SK-N-SH (cell line): ENCODE results near the gene KCNC3. TPM values are rescaled to one million over a fixed set of nuclear protein-coding genes. Genes with fewer than 3 reads are reported as not detected.

ENCODE experiments used
- CTCF ChIA-PET: fragments of 300-600, 350-600 bp; formaldehyde crosslinking; extraction: SDS; loops from one replicate; lab custom pipeline; 2021; lab: Yijun Ruan, JAX
- POLR2A ChIA-PET: fragments of 350-600 bp; sonication (Branson Sonifier 250); formaldehyde crosslinking; extraction: SDS; loops from one replicate; lab custom pipeline; 2020; ENCODE audit warnings: antibody characterized with exemption, inconsistent platforms; lab: Yijun Ruan, JAX
- DNase-seq: peaks from one replicate; pipeline ENCODE4 v3.0.0; 2012
- H2AFZ ChIP-seq: fragments of 200-600 bp; sonication (generic); 2 replicates; pipeline ENCODE4 v1.8.1; 2016; ENCODE audit warnings: antibody characterized with exemption, mild to moderate bottlenecking, low read depth
- H3F3A ChIP-seq: fragments of 200-600 bp; sonication (generic); replicated peaks from 2 replicates; pipeline ENCODE3; 2016; ENCODE audit warnings: antibody characterized with exemption, mild to moderate bottlenecking; ENCODE audit not compliant: insufficient read depth
- H3K27ac ChIP-seq, 2 experiments: fragments of 200-500 bp in 1 of 2; fragments of 200-600 bp in 1 of 2; sonication (Bioruptor generic) in 1 of 2; sonication (generic), shearing (Covaris generic) in 1 of 2; 2 replicates each; pipeline versions ENCODE4 v1.5.1 to v1.6.1; 2014 to 2016; ENCODE audit warnings: low read depth in 2 of 2, inconsistent platforms in 1 of 2, low read length in 1 of 2, mild to moderate bottlenecking in 1 of 2, mixed read lengths in 1 of 2
- H3K27me3 ChIP-seq: fragments of 200-600 bp; sonication (generic), shearing (Covaris generic); 2 replicates; pipeline ENCODE4 v1.6.1; 2016; ENCODE audit warnings: mixed run types; ENCODE audit not compliant: insufficient read depth
- H3K36me3 ChIP-seq, 2 experiments: fragments of 200-500 bp in 1 of 2; fragments of 200-600 bp in 1 of 2; sonication (Bioruptor generic) in 1 of 2; sonication (generic) in 1 of 2; replicated peaks in 1 of 2; 2 replicates each; pipeline versions ENCODE3 to v1.5.1; 2014 to 2016; ENCODE audit warnings: low read length in 1 of 2, mild to moderate bottlenecking in 1 of 2; ENCODE audit not compliant: insufficient read depth in 2 of 2, control insufficient read depth in 1 of 2
- H3K4me1 ChIP-seq, 2 experiments: fragments of 200-500 bp in 1 of 2; fragments of 200-600 bp in 1 of 2; sonication (Bioruptor generic) in 1 of 2; sonication (generic), shearing (Covaris generic) in 1 of 2; 2 replicates each; pipeline versions ENCODE4 v1.5.1 to v1.6.1; 2014 to 2016; ENCODE audit warnings: low read depth in 1 of 2, low read length in 1 of 2, mixed run types in 1 of 2; ENCODE audit not compliant: insufficient read depth in 2 of 2, control insufficient read depth in 1 of 2
- H3K4me2 ChIP-seq: fragments of 200-600 bp; sonication (generic), shearing (Covaris generic); 2 replicates; pipeline ENCODE4 v1.6.1; 2017; ENCODE audit warnings: mixed run types
- H3K4me3 ChIP-seq, 2 experiments: fragments of 200-500 bp in 1 of 2; fragments of 200-600 bp in 1 of 2; sonication (Bioruptor generic) in 1 of 2; sonication (generic), shearing (Covaris generic) in 1 of 2; 2 replicates each; pipeline versions ENCODE4 v1.5.1 to v1.8.1; 2014 to 2016; ENCODE audit warnings: low read depth in 2 of 2, inconsistent platforms in 1 of 2, low read length in 1 of 2, mild to moderate bottlenecking in 1 of 2, mixed read lengths in 1 of 2, moderate library complexity in 1 of 2
- H3K79me2 ChIP-seq: fragments of 200-600 bp; sonication (generic); 2 replicates; pipeline ENCODE4 v1.8.1; 2017; ENCODE audit warnings: mild to moderate bottlenecking; ENCODE audit not compliant: insufficient read depth
- H3K9ac ChIP-seq: fragments of 200-600 bp; sonication (generic); 2 replicates; pipeline ENCODE4 v1.6.1; 2017; ENCODE audit warnings: mixed run types
- H3K9me2 ChIP-seq: fragments of 200-600 bp; sonication (generic); 2 replicates; pipeline ENCODE4 v1.6.1; 2017; ENCODE audit warnings: mixed run types
- H3K9me3 ChIP-seq: fragments of 200-600 bp; sonication (generic); 2 replicates; pipeline ENCODE4 v1.6.1; 2017; ENCODE audit warnings: mixed run types, mild to moderate bottlenecking, moderate library complexity
- H4K20me1 ChIP-seq: fragments of 200-600 bp; sonication (generic); 2 replicates; pipeline ENCODE4 v1.6.1; 2017; ENCODE audit warnings: mild to moderate bottlenecking, mixed run types; ENCODE audit not compliant: insufficient read depth
- FOXJ3 ChIP-seq: sonication (generic); formaldehyde crosslinking; IDR thresholded peaks from 2 replicates; pipeline ENCODE4 v1.5.1; 2020; ENCODE audit warnings: mild to moderate bottlenecking, missing genetic modification reagents
- FOXM1 ChIP-seq: IDR thresholded peaks from 2 replicates; pipeline ENCODE4 v1.4.0; 2012; ENCODE audit warnings: low read depth, mild to moderate bottlenecking
- GABPA ChIP-seq: IDR thresholded peaks from 2 replicates; pipeline ENCODE4 v1.4.0; 2012; ENCODE audit warnings: low read depth, mild to moderate bottlenecking
- MAX ChIP-seq: IDR thresholded peaks from 2 replicates; pipeline ENCODE4 v1.4.0; 2012; ENCODE audit warnings: low read depth
- NRF1 ChIP-seq: IDR thresholded peaks from 2 replicates; pipeline ENCODE4 v1.6.1; 2012; ENCODE audit warnings: low read depth, mild to moderate bottlenecking, low read length
- RAD21 ChIP-seq: IDR thresholded peaks from 2 replicates; pipeline ENCODE4 v1.6.1; 2012; ENCODE audit warnings: mild to moderate bottlenecking, low read length
- RXRA ChIP-seq: IDR thresholded peaks from 2 replicates; pipeline ENCODE4 v1.4.0; 2012; ENCODE audit warnings: low read depth, mild to moderate bottlenecking, borderline replicate concordance
- SIN3A ChIP-seq: IDR thresholded peaks from 2 replicates; pipeline ENCODE4 v1.6.1; 2012; ENCODE audit warnings: low read depth, mild to moderate bottlenecking, low read length, moderate library complexity, borderline replicate concordance
- TCF12 ChIP-seq: IDR thresholded peaks from 2 replicates; pipeline ENCODE4 v1.4.0; 2012
- TEAD4 ChIP-seq: IDR thresholded peaks from 2 replicates; pipeline ENCODE4 v1.4.0; 2012; ENCODE audit warnings: mild to moderate bottlenecking, borderline replicate concordance; ENCODE audit not compliant: insufficient read depth
- USF2 ChIP-seq: fragments of 150-350 bp; IDR thresholded peaks from 2 replicates; pipeline ENCODE4 v1.6.1; 2017; ENCODE audit warnings: antibody characterized with exemption, low read length, low read depth, borderline replicate concordance
- YY1 ChIP-seq: IDR thresholded peaks from 2 replicates; pipeline ENCODE4 v1.4.0; 2012; ENCODE audit warnings: low read depth, mild to moderate bottlenecking
- WGBS: methylation state at CpG from one replicate; pipeline ENCODE4 v1.1.6; 2017; ENCODE audit warnings: low lambda C conversion rate; 5-methylcytosine and 5-hydroxymethylcytosine counted together
- polyA plus RNA-seq, 3 experiments: library from polyadenylated mRNA; depleted of rRNA; stranded (reverse); fragments of >200 nt; gene quantifications; 2 replicates each; pipeline ENCODE4 v1.2.3, GENCODE V29; 2012
- TF ChIP-seq, protein P1 (sequence below): fragments of 150-350 bp; IDR thresholded peaks from 2 replicates; pipeline ENCODE4 v1.6.1; 2016; ENCODE audit warnings: mild to moderate bottlenecking, low read depth, low read length
- TF ChIP-seq, protein P2 (sequence below): IDR thresholded peaks from 2 replicates; pipeline ENCODE4 v1.4.0; 2012; ENCODE audit warnings: low read depth, borderline replicate concordance

The KCNC3 gene
- polyA plus RNA-seq, 1 of the 3 experiments (the other 2 are of a cell fraction) = 0.30 TPM

DNA sequence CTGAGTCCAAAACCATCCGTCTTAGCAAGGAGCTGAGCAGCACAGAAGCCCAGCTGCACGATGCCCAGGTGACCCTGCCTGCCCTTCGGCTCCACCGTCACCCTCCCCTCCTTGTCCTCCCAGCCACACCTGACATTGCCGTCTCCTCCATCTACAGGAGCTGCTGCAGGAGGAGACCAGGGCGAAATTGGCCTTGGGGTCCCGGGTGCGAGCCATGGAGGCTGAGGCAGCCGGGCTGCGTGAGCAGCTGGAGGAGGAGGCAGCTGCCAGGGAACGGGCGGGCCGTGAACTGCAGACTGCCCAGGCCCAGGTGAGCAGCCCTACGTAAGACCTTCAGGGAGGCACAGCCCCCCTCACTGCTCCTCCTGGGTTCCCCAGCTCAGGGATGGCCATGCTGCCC lies 49.1 kb downstream of the KCNC3 start:
- Histone ChIP-seq H3K4me3 (no peak overlapping the region), H3K27ac (no peak overlapping the region), H3K27me3 (peaks cover 74% of the 10 kb centered on the region), H2AFZ (no peak overlapping the region), H3F3A (no peaks in the 10 kb centered on the region), H3K36me3 (no peaks in the 10 kb centered on the region), H3K9ac (no peak overlapping the region), H3K4me1 (no peaks in the 10 kb centered on the region), H3K4me2 (no peak overlapping the region), H3K9me2 (no peaks in the 10 kb centered on the region), H3K9me3 (no peaks in the 10 kb centered on the region), H4K20me1 (no peaks in the 10 kb centered on the region), H3K79me2 (no peaks in the 10 kb centered on the region)
- POLR2A ChIA-PET = no interaction called here
- WGBS = 29% methylated on average over 13 of the region's 14 CpGs
- CTCF ChIA-PET = interaction anchor here (0.8 to 1.4 kb wide), 3 partner anchors 21 to 48 kb away, joined by 3 read pairs; no protein-coding TSS in a partner anchor
- no peak for TF ChIP-seq RAD21
- no peak for TF ChIP-seq TCF12
- no peak for TF ChIP-seq SIN3A
- no peak for TF ChIP-seq FOXM1
- DNase-seq = no peak

GRCh38 chr19:50277966-50278580 lies 51.1 kb downstream of the KCNC3 start:
- Histone ChIP-seq H3K36me3 (no peaks in the 10 kb centered on the region), H2AFZ (no peak overlapping the region), H3K4me2 (no peak overlapping the region), H3K9me3 (no peaks in the 10 kb centered on the region), H4K20me1 (no peaks in the 10 kb centered on the region), H3K9me2 (no peaks in the 10 kb centered on the region), H3K4me3 (no peak overlapping the region), H3K9ac (no peak overlapping the region), H3F3A (no peaks in the 10 kb centered on the region), H3K27ac (no peak overlapping the region), H3K4me1 (no peaks in the 10 kb centered on the region), H3K27me3 (peaks cover 86% of the 10 kb centered on the region), H3K79me2 (no peaks in the 10 kb centered on the region)
- DNase-seq = no peak
- TF ChIP-seq TEAD4 = no peak
- CTCF ChIA-PET = interaction anchor here (1.0 to 1.3 kb wide), 2 partner anchors 26 kb away, joined by 4 to 5 read pairs; no protein-coding TSS in a partner anchor
- POLR2A ChIA-PET = no interaction called here
- WGBS = 20% methylated on average over 14 of the region's 14 CpGs

DNA sequence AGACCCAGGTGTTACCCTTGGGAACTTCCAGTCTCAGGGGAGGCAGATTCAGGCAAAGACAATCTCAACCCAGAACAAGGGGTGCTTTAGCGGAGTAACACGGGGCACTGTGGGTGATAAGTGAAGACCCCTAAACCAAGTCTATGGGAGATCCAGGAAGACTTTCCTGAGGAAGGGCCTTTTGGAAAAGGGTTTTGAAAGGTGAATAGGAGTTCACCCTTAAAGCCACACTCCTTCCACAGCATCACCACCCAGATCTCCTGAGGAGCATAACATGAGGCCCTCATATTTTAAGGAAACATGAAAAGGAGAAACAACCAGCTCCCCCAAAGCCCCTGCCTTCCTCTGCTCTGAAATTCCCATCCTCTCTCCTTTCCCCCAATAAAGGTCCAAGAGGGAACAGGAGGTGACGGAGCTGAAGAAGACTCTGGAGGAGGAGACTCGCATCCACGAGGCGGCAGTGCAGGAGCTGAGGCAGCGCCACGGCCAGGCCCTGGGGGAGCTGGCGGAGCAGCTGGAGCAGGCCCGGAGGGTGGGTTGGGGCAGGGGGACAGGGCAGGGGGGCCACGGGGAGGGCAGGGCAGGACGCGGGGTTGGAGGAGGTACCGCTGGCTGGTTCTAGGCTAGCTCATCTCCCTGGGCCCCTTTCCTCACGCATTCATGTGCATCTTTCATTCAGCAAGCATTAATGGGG lies 52.7 kb downstream of the KCNC3 start:
- H3K36me3 ChIP-seq = no peaks in the 10 kb centered on the region
- H3K9me2 ChIP-seq = no peaks in the 10 kb centered on the region
- no peak overlapping the region for H3K9ac ChIP-seq
- peaks cover 88% of the 10 kb centered on the region for H3K27me3 ChIP-seq
- POLR2A ChIA-PET = no interaction called here
- WGBS = 32% methylated on average over 15 of the region's 15 CpGs
- H3K4me3 ChIP-seq = no peak overlapping the region
- H3F3A ChIP-seq = no peaks in the 10 kb centered on the region
- H3K4me1 ChIP-seq = no peaks in the 10 kb centered on the region
- CTCF ChIA-PET = interaction anchor here (0.9 to 1.2 kb wide), 3 partner anchors 18 to 39 kb away, joined by 3 to 5 read pairs (median 4); no protein-coding TSS in a partner anchor
- no peak overlapping the region for H2AFZ ChIP-seq
- H3K27ac ChIP-seq = no peak overlapping the region
- no peaks in the 10 kb centered on the region for H4K20me1 ChIP-seq
- H3K79me2 ChIP-seq = no peaks in the 10 kb centered on the region
- DNase-seq = no peak
- no peak overlapping the region for H3K4me2 ChIP-seq
- H3K9me3 ChIP-seq = no peaks in the 10 kb centered on the region
- TF ChIP-seq YY1 (no peak), FOXJ3 (CRISPR knock-in tag) (no peak), RXRA (no peak), GABPA (no peak), NRF1 (no peak), USF2 (no peak), TCF12 (no peak), MAX (no peak)
- TF ChIP-seq, protein P1, sequence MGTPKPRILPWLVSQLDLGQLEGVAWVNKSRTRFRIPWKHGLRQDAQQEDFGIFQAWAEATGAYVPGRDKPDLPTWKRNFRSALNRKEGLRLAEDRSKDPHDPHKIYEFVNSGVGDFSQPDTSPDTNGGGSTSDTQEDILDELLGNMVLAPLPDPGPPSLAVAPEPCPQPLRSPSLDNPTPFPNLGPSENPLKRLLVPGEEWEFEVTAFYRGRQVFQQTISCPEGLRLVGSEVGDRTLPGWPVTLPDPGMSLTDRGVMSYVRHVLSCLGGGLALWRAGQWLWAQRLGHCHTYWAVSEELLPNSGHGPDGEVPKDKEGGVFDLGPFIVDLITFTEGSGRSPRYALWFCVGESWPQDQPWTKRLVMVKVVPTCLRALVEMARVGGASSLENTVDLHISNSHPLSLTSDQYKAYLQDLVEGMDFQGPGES = no peak
- TF ChIP-seq, protein P2, sequence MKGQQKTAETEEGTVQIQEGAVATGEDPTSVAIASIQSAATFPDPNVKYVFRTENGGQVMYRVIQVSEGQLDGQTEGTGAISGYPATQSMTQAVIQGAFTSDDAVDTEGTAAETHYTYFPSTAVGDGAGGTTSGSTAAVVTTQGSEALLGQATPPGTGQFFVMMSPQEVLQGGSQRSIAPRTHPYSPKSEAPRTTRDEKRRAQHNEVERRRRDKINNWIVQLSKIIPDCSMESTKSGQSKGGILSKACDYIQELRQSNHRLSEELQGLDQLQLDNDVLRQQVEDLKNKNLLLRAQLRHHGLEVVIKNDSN = no peak
